Stomach (tissue), 9 donors: Measurements from ENCODE around the gene NPAS3. TPM values are rescaled to one million over a fixed set of nuclear protein-coding genes. Genes with fewer than 3 reads are reported as not detected.

Experiments used
- DNase-seq, 2 donors: peaks; one replicate each; pipeline versions ENCODE4 v3.0.0 to v3.0.0-alpha.2; 2013 to 2019
- H3K27ac ChIP-seq, 5 donors: fragments of 200-600 bp in 4 of 5; sonication (generic) in 4 of 5; one replicate each; pipeline ENCODE4 v1.5.1; 2013 to 2019; ENCODE audit warnings: mild to moderate bottlenecking in 1 of 5, moderate library complexity in 1 of 5
- H3K27me3 ChIP-seq, 3 donors: fragments of 200-600 bp; sonication (generic); one replicate each; pipeline ENCODE4 v1.5.1; 2017 to 2019; ENCODE audit warnings: mixed run types in 1 of 3
- H3K36me3 ChIP-seq, 4 donors: fragments of 200-600 bp; sonication (generic); 1 replicate in 3 of 4; 2 replicates in 1 of 4; pipeline ENCODE4 v1.5.1; 2016 to 2019
- H3K4me1 ChIP-seq, 4 donors: fragments of 200-600 bp; sonication (generic); one replicate each; pipeline ENCODE4 v1.5.1; 2016 to 2019
- H3K4me3 ChIP-seq, 4 donors: fragments of 200-600 bp; sonication (generic) in 3 of 4; one replicate each; pipeline ENCODE4 v1.5.1; 2016 to 2019; ENCODE audit warnings: mild to moderate bottlenecking in 1 of 4
- H3K9me3 ChIP-seq, 4 donors: fragments of 200-600 bp; sonication (generic); one replicate each; pipeline ENCODE4 v1.5.1; 2016 to 2019
- CTCF ChIP-seq, 7 experiments: fragments of 450-650 bp in 4 of 7; fragments of 200-600 bp in 3 of 7; sonication (generic) in 3 of 7; IDR thresholded peaks; one replicate each; pipeline ENCODE4 v1.5.1; 2016 to 2019; ENCODE audit warnings: antibody characterized with exemption in 7 of 7, control low read depth in 2 of 7, mild to moderate bottlenecking in 1 of 7
- EP300 ChIP-seq: sonication (generic); formaldehyde crosslinking; IDR thresholded peaks from one replicate; pipeline ENCODE4 v1.6.1; 2017; ENCODE audit warnings: antibody characterized with exemption
- POLR2A ChIP-seq, 4 donors: fragments of 450-650 bp; IDR thresholded peaks; one replicate each; pipeline ENCODE4 v1.6.1; 2016; ENCODE audit warnings: antibody characterized with exemption in 4 of 4, control low read depth in 2 of 4, mild to moderate bottlenecking in 1 of 4, moderate library complexity in 1 of 4
- POLR2AphosphoS5 ChIP-seq, 3 donors: sonication (generic); formaldehyde crosslinking; IDR thresholded peaks; one replicate each; pipeline ENCODE4 v1.6.1; 2016; ENCODE audit warnings: antibody characterized with exemption in 3 of 3
- WGBS, 5 donors: extraction: QIAGEN DNeasy Blood & Tissue Kit in 3 of 5; methylation state at CpG; one replicate each; pipeline versions ENCODE4 v1.1.5 to v1.1.7; 2013 to 2018; 5-methylcytosine and 5-hydroxymethylcytosine counted together
- intact Hi-C: fragments of 100-400 bp; cut with DNase I; formaldehyde crosslinking; loops from one replicate; pipeline ENCODE4 v1.15.1; 2023; ENCODE audit warnings: low total_unique reads
- polyA plus RNA-seq, 3 donors: library from polyadenylated mRNA; stranded (reverse); fragments of 200-250 nt; gene quantifications; one replicate each; pipeline ENCODE4 v1.2.3, GENCODE V29; 2013
- total RNA-seq, 5 donors: library from RNA; depleted of rRNA; stranded (reverse); fragments of >200 nt; gene quantifications; one replicate each; pipeline versions ENCODE4 v1.1.0 to v1.2.3, GENCODE V29; 2014 to 2016
- donor health status: healthy with polysubstance abuse.
- donor health status: Bipolar disorder and iron deficiency.
- donor health status: healthy.

NPAS3 gene
- total and polyA plus RNA-seq, 8 donors: under 0.01 to 7.9 (median 0.76) TPM; not detected in 1

DNA sequence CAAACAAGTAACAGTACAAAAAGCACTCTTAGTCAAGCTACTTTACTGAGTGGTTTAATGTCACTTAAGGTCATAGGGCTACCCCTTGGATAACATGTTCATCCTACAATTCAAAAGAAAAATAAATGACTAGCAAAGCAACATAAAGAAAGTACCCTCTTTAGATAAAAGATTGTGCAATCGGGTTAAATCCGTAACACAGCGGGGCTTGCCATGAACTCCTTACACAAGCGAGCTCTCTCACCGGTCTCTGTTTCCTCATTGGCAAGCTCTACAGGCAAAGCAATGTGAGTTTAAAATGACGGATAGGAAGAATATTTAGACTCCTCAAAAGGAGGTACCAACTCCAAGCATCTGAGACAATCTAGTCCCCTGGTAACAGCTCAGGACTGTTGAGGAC is 871.6 kb downstream of the NPAS3 start:
- no peak for TF ChIP-seq POLR2AphosphoS5 (IDR thresholded peaks at IDR 0.05)
- no peak for TF ChIP-seq CTCF (IDR thresholded peaks at IDR 0.05)
- no peak for TF ChIP-seq EP300
- TF ChIP-seq POLR2A (IDR thresholded peaks at IDR 0.05): no peak
- Histone ChIP-seq H3K36me3 (no peaks in the 10 kb centered on the region), H3K27ac (no peak overlapping the region), H3K4me3 (no peak overlapping the region), H3K4me1 (no peaks in the 10 kb centered on the region), H3K27me3 (peaks cover 0 to 9% (median 0%) of the 10 kb centered on the region in 3 donors), H3K9me3 (no peaks in the 10 kb centered on the region)
- intact Hi-C loops: no loop called here
- no peak for DNase-seq
- 40 to 67% (median 64%) methylated on average over 6 of the region's 6 CpGs for WGBS, 5 donors

- Histone ChIP-seq H3K27me3 (peaks cover 0 to 9% (median 0%) of the 10 kb centered on the region in 3 donors), H3K4me1 (no peaks in the 10 kb centered on the region), H3K27ac (no peak overlapping the region), H3K36me3 (no peaks in the 10 kb centered on the region), H3K9me3 (no peaks in the 10 kb centered on the region), H3K4me3 (no peak overlapping the region)
- TF ChIP-seq EP300 (no peak), CTCF (IDR thresholded peaks at IDR 0.05) (no peak), POLR2A (IDR thresholded peaks at IDR 0.05) (no peak), POLR2AphosphoS5 (IDR thresholded peaks at IDR 0.05) (no peak)
- intact Hi-C loops: no loop called here
- no peak for DNase-seq
- 88 to 96% (median 90%) methylated on average over 2 of the region's 2 CpGs for WGBS, 5 donors
Observed at GRCh38 chr14:33811721-33812120, 873.0 kb downstream of the NPAS3 start.

GRCh38 chr14:33812181-33812580 is 873.5 kb downstream of the NPAS3 start:
- no peaks in the 10 kb centered on the region for H3K9me3 ChIP-seq
- no peak for DNase-seq
- H3K4me3 ChIP-seq: no peak overlapping the region
- 59 to 72% (median 64%) methylated on average over 7 of the region's 7 CpGs for WGBS, 5 donors
- intact Hi-C loops: no loop called here
- H3K4me1 ChIP-seq: no peaks in the 10 kb centered on the region
- no peaks in the 10 kb centered on the region for H3K36me3 ChIP-seq
- no peak overlapping the region for H3K27ac ChIP-seq
- TF ChIP-seq EP300 (no peak), POLR2AphosphoS5 (IDR thresholded peaks at IDR 0.05) (no peak), POLR2A (IDR thresholded peaks at IDR 0.05) (no peak), CTCF (IDR thresholded peaks at IDR 0.05) (no peak)
- H3K27me3 ChIP-seq: peaks cover 0 to 9% (median 0%) of the 10 kb centered on the region in 3 donors

- no peak for TF ChIP-seq POLR2A (IDR thresholded peaks at IDR 0.05)
- Histone ChIP-seq H3K36me3 (no peaks in the 10 kb centered on the region), H3K4me1 (no peaks in the 10 kb centered on the region), H3K27ac (no peak overlapping the region), H3K27me3 (peaks cover 0 to 9% (median 0%) of the 10 kb centered on the region in 3 donors), H3K9me3 (no peaks in the 10 kb centered on the region), H3K4me3 (no peak overlapping the region)
- intact Hi-C loops: no loop called here
- WGBS, 5 donors: 24 to 35% (median 33%) methylated on average over 2 of the region's 2 CpGs
- no peak for DNase-seq
Observed at GRCh38 chr14:33812601-33813000, 873.9 kb downstream of the NPAS3 start.

- peaks cover 0 to 9% (median 0%) of the 10 kb centered on the region in 3 donors for H3K27me3 ChIP-seq
- no peak overlapping the region for H3K4me3 ChIP-seq
- 50 to 75% (median 71%) methylated on average over 2 of the region's 2 CpGs for whole genome bisulfite sequencing, 5 donors
- no peaks in the 10 kb centered on the region for H3K4me1 ChIP-seq
- no peaks in the 10 kb centered on the region for H3K9me3 ChIP-seq
- H3K27ac ChIP-seq: no peak overlapping the region
- intact Hi-C loops: no loop called here
- no peaks in the 10 kb centered on the region for H3K36me3 ChIP-seq
- TF ChIP-seq CTCF (IDR thresholded peaks at IDR 0.05) (no peak), POLR2A (IDR thresholded peaks at IDR 0.05) (no peak), EP300 (no peak), POLR2AphosphoS5 (IDR thresholded peaks at IDR 0.05) (no peak)
- DNase-seq: no peak
Observed at GRCh38 chr14:33814010-33814409, 875.3 kb downstream of the NPAS3 start.
